Lower leg skin (tissue), 4 donors: ENCODE measurements around the gene ELN. TPM values are rescaled to one million over a fixed set of nuclear protein-coding genes. Genes with fewer than 3 reads are reported as not detected.
"Not testable (repeated sequence)": the region's sequence is repeated elsewhere in the genome, so short reads cannot be mapped to it uniquely, and the experiment has no call there.

Source experiments
- DNase-seq, 2 donors: peaks; one replicate each; pipeline ENCODE4 v3.0.0-alpha.2; 2019; ENCODE audit warnings: low spot score in 2 of 2
- H3K4me3 ChIP-seq: fragments of 200-600 bp; sonication (generic); 2 replicates; pipeline ENCODE4 v1.5.1; 2017; ENCODE audit warnings: mild to moderate bottlenecking, low read depth; ENCODE audit not compliant: poor library complexity, severe bottlenecking
- CTCF ChIP-seq, 3 donors: fragments of 450-650 bp; IDR thresholded peaks; one replicate each; pipeline ENCODE4 v1.5.1; 2016; ENCODE audit warnings: antibody characterized with exemption in 3 of 3, mild to moderate bottlenecking in 3 of 3, moderate library complexity in 2 of 3
- POLR2A ChIP-seq, 2 donors: fragments of 450-650 bp; IDR thresholded peaks; one replicate each; pipeline ENCODE4 v1.6.1; 2016 to 2017; ENCODE audit warnings: antibody characterized with exemption in 2 of 2, mild to moderate bottlenecking in 1 of 2, moderate library complexity in 1 of 2
- WGBS, 2 donors: methylation state at CpG; one replicate each; pipeline ENCODE4 v1.1.5; 2018; 5-methylcytosine and 5-hydroxymethylcytosine counted together
- intact Hi-C: fragments of 100-400 bp; cut with DNase I; formaldehyde crosslinking; loops from one replicate; pipeline ENCODE4 v1.15.0; 2023; ENCODE audit warnings: low total_unique reads
- total RNA-seq, 4 donors: library from RNA; depleted of rRNA; stranded (reverse); fragments of >200 nt; gene quantifications; one replicate each; pipeline ENCODE4 v1.1.0, GENCODE V29; 2016

The ELN gene
- total RNA-seq: 10 to 100 TPM in 3 of 4 donors, 1 to 10 TPM in 1; 5.6 to 96.2 (median 32.4) TPM

DNA sequence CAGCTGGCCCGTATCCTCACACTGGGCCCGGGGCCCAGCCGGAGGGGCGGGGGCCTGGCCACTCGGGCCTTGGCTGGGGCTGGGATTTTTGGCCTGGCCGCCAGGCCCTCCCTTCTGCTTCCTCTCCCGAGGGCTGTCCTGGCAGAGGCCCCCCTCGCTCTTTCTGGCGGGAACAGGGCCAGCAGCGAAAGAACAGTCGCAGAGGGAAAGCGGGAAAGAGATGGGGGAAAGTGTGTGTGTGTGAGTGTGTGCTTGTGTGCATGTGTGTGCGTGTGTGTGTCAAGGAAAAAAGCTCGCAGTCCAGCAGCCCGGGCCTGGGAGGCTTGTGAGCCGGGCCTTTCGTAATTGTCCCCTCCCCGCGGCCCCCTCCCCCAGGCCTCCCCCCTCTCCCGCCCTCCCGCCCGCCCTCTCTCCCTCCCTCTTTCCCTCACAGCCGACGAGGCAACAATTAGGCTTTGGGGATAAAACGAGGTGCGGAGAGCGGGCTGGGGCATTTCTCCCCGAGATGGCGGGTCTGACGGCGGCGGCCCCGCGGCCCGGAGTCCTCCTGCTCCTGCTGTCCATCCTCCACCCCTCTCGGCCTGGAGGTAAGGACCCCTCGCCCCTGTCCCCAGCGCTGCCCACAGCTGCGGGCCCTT lies at the start of gene ELN:
Gene ELN, plus strand, starts transcription at position 491 of the 638 bp plus-strand sequence. Its CDS starts 15 bp downstream, at position 506.
- 3 to 7% methylated on average over 36 to 39 of the region's 39 CpGs for WGBS, 2 donors
- DNase-seq: peak; percentile 74 to 96
- no peak for TF ChIP-seq CTCF (IDR thresholded peaks at IDR 0.05)
- no peak for TF ChIP-seq POLR2A (IDR thresholded peaks at IDR 0.05)
- H3K4me3 ChIP-seq: peak within 1 kb of the TSS; percentile 39
- intact Hi-C loops: loop anchor here (5.0 kb wide), 1 partner anchor 161 kb away; no protein-coding TSS in a partner anchor

- 56 to 62% methylated on average over 24 of the region's 24 CpGs for WGBS, 2 donors
- DNase-seq: peak in 1 of 2 donors; percentile 83
- intact Hi-C loops: no loop called here
- no peak overlapping the region for H3K4me3 ChIP-seq
- TF ChIP-seq POLR2A (IDR thresholded peaks at IDR 0.05) (no peak), CTCF (IDR thresholded peaks at IDR 0.05) (peak in 1 of 3 donors; percentile 41)
Observed at GRCh38 chr7:73978661-73979563, 49.1 kb upstream of the ELN start.

GRCh38 chr7:73979656-73980055 lies 48.3 kb upstream of the ELN start:
- H3K4me3 ChIP-seq, intact Hi-C loops: not testable (repeated sequence)
- WGBS, 2 donors: 93 to 95% methylated on average over 9 of the region's 9 CpGs
- DNase-seq: peak in 1 of 2 donors; percentile 39

GRCh38 chr7:73980206-73980605 lies 47.8 kb upstream of the ELN start:
- DNase-seq: no peak
- intact Hi-C loops: no loop called here
- TF ChIP-seq CTCF (IDR thresholded peaks at IDR 0.05) (no peak), POLR2A (IDR thresholded peaks at IDR 0.05) (no peak)
- WGBS, 2 donors: 67 to 75% methylated on average over 6 of the region's 6 CpGs
- no peak overlapping the region for H3K4me3 ChIP-seq

DNA sequence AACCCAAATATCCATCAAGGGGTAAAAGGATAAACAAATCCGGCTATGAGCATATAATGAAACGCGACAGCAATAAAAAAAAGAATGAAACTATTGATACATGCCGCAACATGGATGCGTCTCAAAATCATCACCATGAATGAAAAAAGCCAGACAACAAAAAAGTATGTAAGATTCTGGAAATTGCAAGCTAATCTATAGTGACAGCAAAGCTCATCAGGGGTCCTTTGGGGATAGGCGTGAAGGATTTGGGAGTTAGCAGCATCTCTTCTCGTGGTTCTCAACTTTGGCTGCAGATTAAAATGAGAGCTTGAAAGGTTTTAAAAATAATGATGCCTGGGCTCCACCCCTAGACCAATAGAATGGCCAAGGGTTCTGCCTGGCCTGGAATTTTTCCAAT lies 46.0 kb upstream of the ELN start:
- no peak for DNase-seq
- WGBS, 2 donors: 62 to 66% methylated on average over 7 of the region's 7 CpGs
- intact Hi-C loops: no loop called here
- TF ChIP-seq POLR2A (IDR thresholded peaks at IDR 0.05) (no peak), CTCF (IDR thresholded peaks at IDR 0.05) (no peak)
- no peak overlapping the region for H3K4me3 ChIP-seq
